K562 (cell line): Measurements from ENCODE around the gene SCN5A. TPM values are rescaled to one million over a fixed set of nuclear protein-coding genes. Genes with fewer than 3 reads are reported as not detected.

Experiments
- ATAC-seq: fragments of 200-7000 bp; cut with Tn5 transposase; 3 replicates; pipeline ENCODE4 v1.9.1; 2020; ENCODE audit warnings: moderate library complexity
- BruUV-seq: library from RNA; stranded (reverse); fragments of 400-500 nt; replicated peaks from 2 replicates; lab custom pipeline; 2021; lab: Mats Ljungman, UMichigan
- CTCF ChIA-PET: fragments of 300-600 bp; formaldehyde crosslinking; extraction: SDS; loops from one replicate; lab custom pipeline; 2021; ENCODE audit warnings: low intra/inter-chr PET ratio; lab: Yijun Ruan, JAX
- POLR2A ChIA-PET: fragments of 300-600, 350-650 bp; sonication (Branson Sonifier 250); formaldehyde crosslinking; extraction: SDS; loops from one replicate; lab custom pipeline; 2021; ENCODE audit warnings: antibody characterized with exemption, inconsistent platforms; lab: Yijun Ruan, JAX
- DNase-seq, 4 experiments: peaks; one replicate each; pipeline versions ENCODE4 v3.0.0 to v3.0.0-alpha.2; 2011 to 2018; ENCODE audit warnings: low spot score in 3 of 4, mixed read lengths in 3 of 4; ENCODE audit errors: extremely low read depth in 1 of 4
- FAIRE-seq: peaks from 2 replicates; lab custom pipeline; 2011; peaks lifted over from hg19 to GRCh38; lab: Jason Lieb, UNC
- H2AFZ ChIP-seq: 2 replicates; pipeline ENCODE4 v1.6.0; 2011; ENCODE audit warnings: low read depth, low read length, control low read depth, inconsistent platforms
- H3K27ac ChIP-seq: fragments of 200-600 bp; 3 replicates; pipeline ENCODE4 v1.8.0; 2011; ENCODE audit warnings: low read depth, mild to moderate bottlenecking, control low read depth, inconsistent platforms, low read length, moderate library complexity, mixed read lengths; ENCODE audit errors: extremely low read depth
- H3K27me3 ChIP-seq, 2 experiments: fragments of 300-600 bp in 1 of 2; 2 replicates in 1 of 2; 3 replicates in 1 of 2; pipeline versions ENCODE4 v1.6.0 to v1.8.0; 2011; ENCODE audit warnings: inconsistent platforms in 2 of 2, low read length in 2 of 2, mild to moderate bottlenecking in 1 of 2, mixed read lengths in 1 of 2, moderate library complexity in 1 of 2; ENCODE audit not compliant: control insufficient read depth in 2 of 2, insufficient read depth in 2 of 2
- H3K36me3 ChIP-seq: fragments of 300-600 bp; 3 replicates; pipeline ENCODE4 v1.8.0; 2011; ENCODE audit warnings: mild to moderate bottlenecking, low read length, inconsistent platforms; ENCODE audit not compliant: control insufficient read depth, insufficient read depth
- H3K4me1 ChIP-seq, 2 experiments: fragments of 200-600 bp in 1 of 2; replicated peaks in 1 of 2; 2 replicates in 1 of 2; 3 replicates in 1 of 2; pipeline versions ENCODE4 v1.5.1 to v1.8.0; 2011; ENCODE audit warnings: inconsistent platforms in 2 of 2, low read length in 2 of 2, mild to moderate bottlenecking in 1 of 2, mixed read lengths in 1 of 2, moderate library complexity in 1 of 2; ENCODE audit not compliant: control insufficient read depth in 2 of 2, insufficient read depth in 2 of 2
- H3K4me2 ChIP-seq: 2 replicates; pipeline ENCODE4 v1.6.1; 2011; ENCODE audit warnings: low read length, control low read depth, inconsistent platforms, mixed read lengths; ENCODE audit not compliant: insufficient read depth
- H3K4me3 ChIP-seq: fragments of 200-600 bp; sonication (generic), shearing (Covaris generic); 2 replicates; pipeline ENCODE4 v1.5.1; 2016; ENCODE audit warnings: control low read depth, inconsistent platforms
- H3K79me2 ChIP-seq: fragments of 200-600 bp; 3 replicates; pipeline ENCODE4 v1.8.0; 2011; ENCODE audit warnings: low read length, inconsistent platforms; ENCODE audit not compliant: control insufficient read depth, insufficient read depth
- H3K9ac ChIP-seq, 2 experiments: 2 replicates each; pipeline versions ENCODE4 v1.6.0 to v1.6.1; 2011; ENCODE audit warnings: low read depth in 2 of 2, low read length in 2 of 2, control low read depth in 1 of 2, inconsistent platforms in 1 of 2, mild to moderate bottlenecking in 1 of 2, mixed read lengths in 1 of 2; ENCODE audit not compliant: insufficient read depth in 1 of 2
- H3K9me1 ChIP-seq: one replicate; pipeline ENCODE4 v1.6.0; 2011; ENCODE audit warnings: inconsistent platforms, mild to moderate bottlenecking, low read length, moderate library complexity; ENCODE audit not compliant: control insufficient read depth, insufficient read depth
- H3K9me3 ChIP-seq: replicated peaks from 2 replicates; pipeline ENCODE4 v1.5.1; 2011; ENCODE audit warnings: low read depth, low read length, inconsistent platforms; ENCODE audit not compliant: control insufficient read depth, insufficient read depth
- H4K20me1 ChIP-seq: replicated peaks from 2 replicates; pipeline ENCODE4 v1.6.1; 2011; ENCODE audit warnings: low read length, inconsistent platforms, mixed read lengths; ENCODE audit not compliant: control insufficient read depth, insufficient read depth
- COPS2 ChIP-seq: fragments of 450-650 bp; conservative IDR thresholded peaks from 2 replicates; pipeline ENCODE4 v1.6.1; 2016; ENCODE audit warnings: mild to moderate bottlenecking, moderate library complexity
- MTA2 ChIP-seq: fragments of 450-650 bp; IDR thresholded peaks from 2 replicates; pipeline ENCODE4 v1.6.1; 2016; ENCODE audit warnings: low read depth
- PHF20 ChIP-seq: fragments of 450-650 bp; IDR thresholded peaks from 2 replicates; pipeline ENCODE4 v1.6.1; 2018; ENCODE audit not compliant: partially characterized antibody
- RBM22 ChIP-seq: fragments of 200-400 bp; formaldehyde crosslinking; IDR thresholded peaks from 2 replicates; pipeline ENCODE4 v1.6.1; 2018; ENCODE audit warnings: low read length, low read depth; ENCODE audit not compliant: poor library complexity, severe bottlenecking
- SIRT6 ChIP-seq: IDR thresholded peaks from one replicate; pipeline ENCODE4 v1.6.1; 2012; ENCODE audit warnings: low read depth, mild to moderate bottlenecking, control low read depth, inconsistent platforms, low read length, moderate library complexity
- ZNF24 ChIP-seq: fragments of 450-650 bp; IDR thresholded peaks from 2 replicates; pipeline ENCODE4 v1.6.1; 2016
- ZNF274 ChIP-seq: IDR thresholded peaks from 2 replicates; pipeline ENCODE4 v1.6.1; 2011; ENCODE audit warnings: low read depth, mild to moderate bottlenecking, low read length, moderate library complexity, borderline replicate concordance
- ZNF311 ChIP-seq: fragments of 250-450 bp; sonication (Bioruptor Pico); IDR thresholded peaks from 2 replicates; pipeline ENCODE4 v1.4.0; 2020; ENCODE audit warnings: mild to moderate bottlenecking, moderate library complexity
- WGBS: fragments of 100-300 bp; shearing (Covaris generic); methylation state at CpG from one replicate; pipeline ENCODE4 v1.1.6; 2016; ENCODE audit warnings: low coverage, mixed read lengths; ENCODE audit not compliant: insufficient coverage; ENCODE audit errors: missing lambda C conversion rate; 5-methylcytosine and 5-hydroxymethylcytosine counted together
- in situ Hi-C: fragments of 300-500 bp; cut with MboI; formaldehyde crosslinking; loops from 4 replicates; pipeline ENCODE4 v1.15.0; 2018; ENCODE audit warnings: inconsistent platforms, mixed read lengths
- intact Hi-C: fragments of 100-400 bp; cut with micrococcal nuclease; formaldehyde crosslinking; loops from 2 replicates; pipeline ENCODE4 v1.14.2; 2022
- polyA plus RNA-seq, 8 experiments: library from polyadenylated mRNA; depleted of rRNA in 4 of 8; stranded (reverse) in 5 of 8; unstranded in 3 of 8; fragments of >200 nt; fragmentation: Nextera tagmentation in 2 of 8; fragmentation: Illumina TruSeq in 1 of 8; extraction: Ambion mirVana in 2 of 8; extraction: Trizol in 1 of 8; gene quantifications; 2 replicates each; pipeline versions ENCODE4 v1.2.1 to v1.2.3, GENCODE V29; 2011 to 2014; ENCODE audit warnings: inconsistent platforms in 1 of 8, missing spikeins in 1 of 8
- total RNA-seq, 7 experiments: library from RNA; depleted of rRNA in 6 of 7; stranded (reverse); fragments of >200 nt in 6 of 7; fragmentation: Illumina TruSeq in 2 of 7; extraction: Trizol in 2 of 7; gene quantifications; 2 replicates each; pipeline versions ENCODE4 v1.2.1 to v1.2.3, GENCODE V29; 2011 to 2021; ENCODE audit warnings: low replicate concordance in 1 of 7
- TF ChIP-seq, protein P1 (sequence below): sonication (generic); formaldehyde crosslinking; IDR thresholded peaks from 2 replicates; pipeline ENCODE4 v1.8.1; 2023; ENCODE audit warnings: missing genetic modification reagents, mild to moderate bottlenecking, borderline replicate concordance

Gene SCN5A
- total and polyA plus RNA-seq, 9 of the 15 experiments (the other 6 are each of a cell fraction or from before 2014, with no cell fraction given): 0.07 to 1.4 (median 0.21) TPM; not detected in 2

DNA sequence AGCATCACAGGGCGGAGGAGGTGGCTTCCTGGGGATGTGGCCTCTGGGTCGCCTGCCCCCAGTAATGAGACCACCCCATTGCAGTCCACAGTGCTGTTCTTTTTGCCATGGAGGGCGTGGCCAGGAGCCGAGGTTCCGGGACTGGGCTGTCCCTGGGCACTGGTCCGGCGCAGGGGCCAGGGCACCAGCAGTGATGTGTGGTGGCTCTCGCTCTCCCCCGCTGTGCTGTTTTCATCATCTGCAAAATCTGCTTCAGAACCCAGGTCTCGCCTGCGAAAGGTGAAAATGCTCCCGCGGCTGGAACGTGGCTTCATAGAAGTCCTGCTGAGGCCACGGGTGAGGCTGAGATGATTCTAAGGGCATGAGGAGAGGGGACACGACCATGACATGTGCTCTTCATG lies 45.8 kb downstream of the SCN5A start:
- H2AFZ ChIP-seq: no peak overlapping the region
- in situ Hi-C loops (no loop called here), intact Hi-C loops (no loop called here)
- DNase-seq: no peak
- ChIA-PET POLR2A (no interaction called here), CTCF (interaction anchor here (1.4 kb wide), 1 partner anchor 83 kb away, joined by 4 read pairs; no protein-coding TSS in a partner anchor)
- TF ChIP-seq SIRT6 (no peak), ZNF24 (no peak), MTA2 (no peak), ZNF311 (CRISPR knock-in tag) (no peak), PHF20 (no peak), COPS2 (no peak), RBM22 (no peak), ZNF274 (no peak)
- TF ChIP-seq, protein P1, sequence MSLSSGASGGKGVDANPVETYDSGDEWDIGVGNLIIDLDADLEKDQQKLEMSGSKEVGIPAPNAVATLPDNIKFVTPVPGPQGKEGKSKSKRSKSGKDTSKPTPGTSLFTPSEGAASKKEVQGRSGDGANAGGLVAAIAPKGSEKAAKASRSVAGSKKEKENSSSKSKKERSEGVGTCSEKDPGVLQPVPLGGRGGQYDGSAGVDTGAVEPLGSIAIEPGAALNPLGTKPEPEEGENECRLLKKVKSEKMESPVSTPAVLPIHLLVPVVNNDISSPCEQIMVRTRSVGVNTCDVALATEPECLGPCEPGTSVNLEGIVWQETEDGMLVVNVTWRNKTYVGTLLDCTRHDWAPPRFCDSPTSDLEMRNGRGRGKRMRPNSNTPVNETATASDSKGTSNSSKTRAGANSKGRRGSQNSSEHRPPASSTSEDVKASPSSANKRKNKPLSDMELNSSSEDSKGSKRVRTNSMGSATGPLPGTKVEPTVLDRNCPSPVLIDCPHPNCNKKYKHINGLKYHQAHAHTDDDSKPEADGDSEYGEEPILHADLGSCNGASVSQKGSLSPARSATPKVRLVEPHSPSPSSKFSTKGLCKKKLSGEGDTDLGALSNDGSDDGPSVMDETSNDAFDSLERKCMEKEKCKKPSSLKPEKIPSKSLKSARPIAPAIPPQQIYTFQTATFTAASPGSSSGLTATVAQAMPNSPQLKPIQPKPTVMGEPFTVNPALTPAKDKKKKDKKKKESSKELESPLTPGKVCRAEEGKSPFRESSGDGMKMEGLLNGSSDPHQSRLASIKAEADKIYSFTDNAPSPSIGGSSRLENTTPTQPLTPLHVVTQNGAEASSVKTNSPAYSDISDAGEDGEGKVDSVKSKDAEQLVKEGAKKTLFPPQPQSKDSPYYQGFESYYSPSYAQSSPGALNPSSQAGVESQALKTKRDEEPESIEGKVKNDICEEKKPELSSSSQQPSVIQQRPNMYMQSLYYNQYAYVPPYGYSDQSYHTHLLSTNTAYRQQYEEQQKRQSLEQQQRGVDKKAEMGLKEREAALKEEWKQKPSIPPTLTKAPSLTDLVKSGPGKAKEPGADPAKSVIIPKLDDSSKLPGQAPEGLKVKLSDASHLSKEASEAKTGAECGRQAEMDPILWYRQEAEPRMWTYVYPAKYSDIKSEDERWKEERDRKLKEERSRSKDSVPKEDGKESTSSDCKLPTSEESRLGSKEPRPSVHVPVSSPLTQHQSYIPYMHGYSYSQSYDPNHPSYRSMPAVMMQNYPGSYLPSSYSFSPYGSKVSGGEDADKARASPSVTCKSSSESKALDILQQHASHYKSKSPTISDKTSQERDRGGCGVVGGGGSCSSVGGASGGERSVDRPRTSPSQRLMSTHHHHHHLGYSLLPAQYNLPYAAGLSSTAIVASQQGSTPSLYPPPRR (CRISPR knock-in tag): no peak
- H3K4me3 ChIP-seq: no peak overlapping the region
- no peak for FAIRE-seq
- no peaks in the 10 kb centered on the region for H3K79me2 ChIP-seq
- BruUV-seq: no TSS peak
- no peaks in the 10 kb centered on the region for H3K9me3 ChIP-seq
- H3K9ac ChIP-seq: no peak overlapping the region
- no peaks in the 10 kb centered on the region for H3K4me1 ChIP-seq
- no peaks in the 10 kb centered on the region for H3K36me3 ChIP-seq
- ATAC-seq: no peak
- no peak overlapping the region for H3K27ac ChIP-seq
- H3K27me3 ChIP-seq: peaks cover 4 to 64% of the 10 kb centered on the region in 2 experiments; a peak in 3 of 5 replicates
- H3K4me2 ChIP-seq: no peak overlapping the region
- under 1% methylated on average over 14 of the region's 16 CpGs for WGBS
- H4K20me1 ChIP-seq: no peaks in the 10 kb centered on the region; the same call in 1 of the 2 replicates
- H3K9me1 ChIP-seq: peaks cover 4% of the 10 kb centered on the region
